H1 (cell line): ENCODE data around the gene SPACA9. TPM values are rescaled to one million over a fixed set of nuclear protein-coding genes. Genes with fewer than 3 reads are reported as not detected.

Experiments
- CTCF ChIA-PET: fragments of 300-600 bp; sonication (Branson Sonifier 250); formaldehyde crosslinking; loops from one replicate; lab custom pipeline; 2021; ENCODE audit not compliant: partially characterized antibody; lab: Charles Lee
- POLR2A ChIA-PET: fragments of 300-600 bp; sonication (Branson Sonifier 250); formaldehyde crosslinking; loops from one replicate; lab custom pipeline; 2021; ENCODE audit warnings: inconsistent platforms; ENCODE audit not compliant: partially characterized antibody; lab: Charles Lee
- DNase-seq, 2 experiments: peaks; one replicate each; pipeline versions ENCODE4 v3.0.0 to v3.0.0-alpha.2; 2010 to 2022; ENCODE audit warnings: low spot score in 2 of 2, low read depth in 1 of 2, mixed read lengths in 1 of 2
- FAIRE-seq: peaks from 2 replicates; lab custom pipeline; 2011; peaks lifted over from hg19 to GRCh38; lab: Jason Lieb, UNC
- H2AFZ ChIP-seq: 2 replicates; pipeline ENCODE4 v1.8.1; 2012; ENCODE audit warnings: low read length, inconsistent platforms
- H2AK5ac ChIP-seq: 2 replicates; pipeline ENCODE4 v1.6.1; 2013; ENCODE audit warnings: low read depth, low read length
- H2BK120ac ChIP-seq: replicated peaks from 2 replicates; pipeline ENCODE3; 2013; ENCODE audit warnings: low read depth, low read length, inconsistent platforms
- H2BK12ac ChIP-seq: 2 replicates; pipeline ENCODE4 v1.6.1; 2013; ENCODE audit warnings: low read depth, low read length
- H2BK15ac ChIP-seq: 2 replicates; pipeline ENCODE4 v1.6.1; 2013; ENCODE audit warnings: low read length
- H2BK20ac ChIP-seq: 2 replicates; pipeline ENCODE4 v1.6.1; 2013; ENCODE audit warnings: low read length
- H2BK5ac ChIP-seq: 2 replicates; pipeline ENCODE4 v1.6.1; 2013; ENCODE audit warnings: low read depth, low read length
- H3K14ac ChIP-seq: 2 replicates; pipeline ENCODE4 v1.6.1; 2013; ENCODE audit warnings: inconsistent platforms; ENCODE audit not compliant: insufficient read length
- H3K18ac ChIP-seq: 2 replicates; pipeline ENCODE4 v1.6.1; 2013; ENCODE audit warnings: low read length; ENCODE audit errors: extremely low read depth
- H3K23ac ChIP-seq: 2 replicates; pipeline ENCODE4 v1.6.1; 2013; ENCODE audit warnings: inconsistent platforms; ENCODE audit not compliant: insufficient read length
- H3K23me2 ChIP-seq: 2 replicates; pipeline ENCODE4 v1.6.1; 2013; ENCODE audit warnings: low read depth, low read length
- H3K27ac ChIP-seq: 2 replicates; pipeline ENCODE4 v1.6.1; 2011; ENCODE audit warnings: low read depth, low read length, inconsistent platforms
- H3K27me3 ChIP-seq, 4 experiments: replicated peaks in 1 of 4; 1 replicate in 1 of 4; 2 replicates in 3 of 4; pipeline versions ENCODE4 v1.6.1 to v1.8.1; 2011 to 2013; ENCODE audit warnings: low read length in 3 of 4, mild to moderate bottlenecking in 3 of 4, inconsistent platforms in 2 of 4, mixed read lengths in 2 of 4, moderate library complexity in 1 of 4; ENCODE audit not compliant: control insufficient read depth in 3 of 4, insufficient read depth in 3 of 4; ENCODE audit errors: extremely low read depth in 1 of 4
- H3K36me3 ChIP-seq, 4 experiments: 2 replicates each; pipeline versions ENCODE4 v1.6.1 to v1.8.1; 2011 to 2013; ENCODE audit warnings: mild to moderate bottlenecking in 4 of 4, low read length in 3 of 4, moderate library complexity in 2 of 4, control low read depth in 1 of 4, inconsistent platforms in 1 of 4; ENCODE audit not compliant: insufficient read depth in 4 of 4, control insufficient read depth in 2 of 4
- H3K4ac ChIP-seq: replicated peaks from 2 replicates; pipeline ENCODE3; 2013; ENCODE audit warnings: low read length, low read depth, mixed read lengths, inconsistent platforms; ENCODE audit not compliant: insufficient read length
- H3K4me1 ChIP-seq, 4 experiments: replicated peaks in 1 of 4; 1 replicate in 1 of 4; 2 replicates in 3 of 4; pipeline versions ENCODE4 v1.6.1 to v1.8.1; 2011 to 2013; ENCODE audit warnings: low read length in 3 of 4, inconsistent platforms in 2 of 4, mixed read lengths in 1 of 4; ENCODE audit not compliant: insufficient read depth in 4 of 4, control insufficient read depth in 3 of 4
- H3K4me2 ChIP-seq, 2 experiments: 2 replicates each; pipeline versions ENCODE4 v1.6.1 to v1.8.1; 2011 to 2013; ENCODE audit warnings: low read depth in 2 of 2, low read length in 2 of 2, control low read depth in 1 of 2, inconsistent platforms in 1 of 2, mild to moderate bottlenecking in 1 of 2; ENCODE audit not compliant: insufficient read depth in 1 of 2
- H3K4me3 ChIP-seq, 4 experiments: fragments of 200-600, 300-600 bp in 1 of 4; sonication (generic), shearing (Covaris generic), sonication (Bioruptor Twin) in 1 of 4; 2 replicates each; pipeline versions ENCODE4 v1.5.1 to v1.8.1; 2011 to 2016; ENCODE audit warnings: low read length in 4 of 4, low read depth in 3 of 4, control low read depth in 2 of 4, inconsistent platforms in 2 of 4, mild to moderate bottlenecking in 2 of 4, mixed read lengths in 1 of 4, moderate library complexity in 1 of 4; ENCODE audit not compliant: insufficient read depth in 2 of 4; ENCODE audit errors: extremely low read depth in 1 of 4
- H3K56ac ChIP-seq: replicated peaks from 2 replicates; pipeline ENCODE3; 2013; ENCODE audit warnings: low read depth, mild to moderate bottlenecking, mixed read lengths, low read length, inconsistent platforms; ENCODE audit not compliant: insufficient read length
- H3K79me1 ChIP-seq: 2 replicates; pipeline ENCODE4 v1.6.1; 2013; ENCODE audit warnings: low read depth, low read length, control low read depth
- H3K79me2 ChIP-seq, 2 experiments: 2 replicates each; pipeline versions ENCODE4 v1.6.1 to v1.8.1; 2012 to 2013; ENCODE audit warnings: low read length in 2 of 2, mild to moderate bottlenecking in 2 of 2, inconsistent platforms in 1 of 2; ENCODE audit not compliant: insufficient read depth in 2 of 2, control insufficient read depth in 1 of 2
- H3K9ac ChIP-seq, 4 experiments: replicated peaks in 1 of 4; 1 replicate in 1 of 4; 2 replicates in 3 of 4; pipeline versions ENCODE4 v1.6.1 to v1.8.1; 2011 to 2013; ENCODE audit warnings: low read depth in 3 of 4, low read length in 3 of 4, control low read depth in 2 of 4, mild to moderate bottlenecking in 2 of 4, moderate library complexity in 2 of 4, inconsistent platforms in 1 of 4; ENCODE audit errors: extremely low read depth in 1 of 4
- H3K9me3 ChIP-seq, 2 experiments: 2 replicates each; pipeline versions ENCODE4 v1.6.1 to v1.8.1; 2012 to 2013; ENCODE audit warnings: mild to moderate bottlenecking in 2 of 2, moderate library complexity in 2 of 2, control low read depth in 1 of 2, inconsistent platforms in 1 of 2, low read depth in 1 of 2, low read length in 1 of 2, mixed read lengths in 1 of 2; ENCODE audit not compliant: insufficient read depth in 2 of 2
- H4K20me1 ChIP-seq, 2 experiments: replicated peaks in 1 of 2; 2 replicates each; pipeline versions ENCODE3 to v1.8.1; 2011 to 2013; ENCODE audit warnings: inconsistent platforms in 2 of 2, low read length in 2 of 2, mild to moderate bottlenecking in 1 of 2; ENCODE audit not compliant: insufficient read depth in 2 of 2, control insufficient read depth in 1 of 2
- H4K5ac ChIP-seq: 2 replicates; pipeline ENCODE4 v1.6.1; 2013; ENCODE audit warnings: low read length, low read depth, mixed read lengths, inconsistent platforms; ENCODE audit not compliant: insufficient read length
- H4K8ac ChIP-seq: 2 replicates; pipeline ENCODE4 v1.8.0; 2013; ENCODE audit warnings: mild to moderate bottlenecking, moderate library complexity, low read length, inconsistent platforms; ENCODE audit not compliant: insufficient read depth; ENCODE audit errors: extremely low read depth
- H4K91ac ChIP-seq: replicated peaks from 2 replicates; pipeline ENCODE3; 2013; ENCODE audit warnings: low read length, mixed read lengths, inconsistent platforms; ENCODE audit not compliant: insufficient read length
- ASH2L ChIP-seq: fragments of 200-600, 300-600 bp; sonication (generic); IDR thresholded peaks from one replicate; pipeline ENCODE4 v1.7.1; 2017; ENCODE audit warnings: low read length
- CBX8 ChIP-seq: fragments of 300-800, 300-1000 bp; sonication (generic); IDR thresholded peaks from 2 replicates; pipeline ENCODE4 v1.7.1; 2016; ENCODE audit warnings: low read depth, low read length, borderline replicate concordance
- WGBS, 2 experiments: shearing (Covaris generic) in 1 of 2; methylation state at CpG; one replicate each; pipeline versions ENCODE4 v1.1.6 to v1.1.7; 2013 to 2015; ENCODE audit warnings: low lambda C conversion rate in 2 of 2, mixed read lengths in 2 of 2, inconsistent platforms in 1 of 2, low coverage in 1 of 2, missing lambda C conversion rate in 1 of 2; ENCODE audit not compliant: insufficient replicate concordance in 2 of 2, insufficient coverage in 1 of 2, insufficient read length in 1 of 2; ENCODE audit errors: extremely low coverage in 1 of 2, missing lambda C conversion rate in 1 of 2; 5-methylcytosine and 5-hydroxymethylcytosine counted together
- polyA plus RNA-seq, 7 experiments: library from polyadenylated mRNA; depleted of rRNA in 3 of 7; stranded (reverse) in 5 of 7; unstranded in 2 of 7; fragments of >200 nt in 5 of 7; fragments of 200-250 nt in 2 of 7; gene quantifications; 1 replicate in 5 of 7; 2 replicates in 1 of 7; 4 replicates in 1 of 7; pipeline versions ENCODE4 v1.2.1 to v1.2.3, GENCODE V29; 2011 to 2013; ENCODE audit warnings: missing spikeins in 2 of 7, mixed read lengths in 2 of 7
- total RNA-seq: library from RNA; stranded (reverse); fragmentation: NEBNext Ultra II Directional; extraction: Animal tissue kit (Norgen Biotek cat#: 25700); gene quantifications from 2 replicates; pipeline ENCODE4 v1.2.1, GENCODE V29; 2021
- TF ChIP-seq, protein P1 (sequence below): IDR thresholded peaks from 2 replicates; pipeline ENCODE4 v1.6.1; 2012; ENCODE audit warnings: low read length, inconsistent platforms

SPACA9 gene
- total and polyA plus RNA-seq, 2 of the 8 experiments (the other 6 are each of a cell fraction or from before 2014, with no cell fraction given) = 0.63 to 1.3 TPM

DNA sequence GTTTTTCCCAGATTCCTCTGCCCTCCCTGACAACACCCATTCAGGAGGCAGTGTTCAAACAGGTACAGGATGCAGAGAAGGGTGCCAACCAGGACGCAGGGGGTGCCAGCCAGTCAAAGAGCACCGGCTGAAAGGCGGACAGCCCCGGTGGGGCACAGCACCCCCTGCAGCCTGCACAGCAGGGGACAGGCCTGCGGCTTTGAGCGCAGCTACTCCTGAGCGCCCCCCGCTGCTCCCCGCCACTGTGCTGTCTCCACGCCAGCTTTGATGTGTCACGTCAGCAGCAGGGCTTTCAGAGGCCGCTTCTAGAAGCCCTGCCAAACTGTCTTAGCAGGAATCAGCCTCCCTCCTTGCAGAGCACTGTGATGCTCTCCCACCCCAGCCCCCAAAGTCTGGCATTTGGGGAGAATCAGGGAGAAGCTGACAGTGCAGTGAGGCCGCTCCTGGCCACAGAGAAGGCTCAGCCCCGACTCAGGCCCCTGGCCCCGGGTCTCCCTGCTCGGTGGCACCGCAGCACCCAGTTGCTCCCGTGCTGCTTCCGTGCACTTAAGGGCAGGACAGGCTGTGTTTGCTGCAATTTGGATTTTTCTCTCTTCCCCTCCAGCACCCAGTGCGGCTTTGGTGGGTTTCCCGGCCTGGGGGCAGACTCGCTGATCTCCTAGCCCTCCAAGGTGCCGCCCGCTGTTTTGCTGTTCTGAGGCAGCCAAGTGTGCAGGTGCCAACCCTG lies 20.9 kb upstream of the SPACA9 start:
- Histone ChIP-seq H3K23me2 (no peaks in the 10 kb centered on the region), H2BK12ac (no peak overlapping the region), H3K79me1 (no peaks in the 10 kb centered on the region), H3K4me3 (no peak overlapping the region), H3K14ac (no peak overlapping the region), H4K5ac (no peak overlapping the region), H3K4ac (no peak overlapping the region), H3K27me3 (no peaks in the 10 kb centered on the region; a peak in 2 of 7 replicates), H4K8ac (no peak overlapping the region; the same call in 1 of the 2 replicates), H3K79me2 (no peaks in the 10 kb centered on the region), H3K9me3 (no peaks in the 10 kb centered on the region), H3K23ac (no peak overlapping the region), H3K27ac (no peak overlapping the region), H2BK15ac (no peak overlapping the region), H2BK120ac (no peak overlapping the region), H3K9ac (no peak overlapping the region), H4K20me1 (no peaks in the 10 kb centered on the region), H3K4me1 (peaks cover 0 to 20% (median 9%) of the 10 kb centered on the region in 4 experiments; a peak in 6 of 7 replicates), H2AFZ (no peak overlapping the region), H2BK20ac (no peak overlapping the region), H2BK5ac (no peak overlapping the region), H3K36me3 (no peaks in the 10 kb centered on the region), H3K4me2 (no peak overlapping the region), H4K91ac (no peak overlapping the region), H3K56ac (no peak overlapping the region), H2AK5ac (no peak overlapping the region), H3K18ac (no peak overlapping the region)
- CTCF ChIA-PET = interaction anchor here (0.8 to 2.4 kb wide), 8 partner anchors 9 to 44 kb away, joined by 3 to 15 read pairs (median 3); no protein-coding TSS in a partner anchor
- TF ChIP-seq ASH2L (no peak), CBX8 (no peak)
- TF ChIP-seq, protein P1, sequence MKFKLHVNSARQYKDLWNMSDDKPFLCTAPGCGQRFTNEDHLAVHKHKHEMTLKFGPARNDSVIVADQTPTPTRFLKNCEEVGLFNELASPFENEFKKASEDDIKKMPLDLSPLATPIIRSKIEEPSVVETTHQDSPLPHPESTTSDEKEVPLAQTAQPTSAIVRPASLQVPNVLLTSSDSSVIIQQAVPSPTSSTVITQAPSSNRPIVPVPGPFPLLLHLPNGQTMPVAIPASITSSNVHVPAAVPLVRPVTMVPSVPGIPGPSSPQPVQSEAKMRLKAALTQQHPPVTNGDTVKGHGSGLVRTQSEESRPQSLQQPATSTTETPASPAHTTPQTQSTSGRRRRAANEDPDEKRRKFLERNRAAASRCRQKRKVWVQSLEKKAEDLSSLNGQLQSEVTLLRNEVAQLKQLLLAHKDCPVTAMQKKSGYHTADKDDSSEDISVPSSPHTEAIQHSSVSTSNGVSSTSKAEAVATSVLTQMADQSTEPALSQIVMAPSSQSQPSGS = no peak
- DNase-seq (peak in 1 of 2 experiments; percentile 62), FAIRE-seq (no peak)
- POLR2A ChIA-PET = interaction anchor here (1.4 kb wide), 1 partner anchor 17 kb away, joined by 5 read pairs; no protein-coding TSS in a partner anchor
- 67% methylated on average over 22 of the region's 24 CpGs; no CpG with 5 or more reads in 1 of the 2 experiments for WGBS, 2 experiments
